T-helper 1 cell treated with Interleukin-12 subunit alpha and Interleukin-12 subunit beta and Interleukin-4 antibody, amounts not matched to agents 30 ng/mL and 1 ng/mL, for 36 hours (primary cell): ENCODE data around the gene PRAMEF12. TPM values are rescaled to one million over a fixed set of nuclear protein-coding genes. Genes with fewer than 3 reads are reported as not detected.
"Not testable (repeated sequence)": the region's sequence is repeated elsewhere in the genome, so short reads cannot be mapped to it uniquely, and the experiment has no call there.

Experiments
- intact Hi-C: fragments of 100-400 bp; cut with micrococcal nuclease; formaldehyde crosslinking; loops from one replicate; pipeline ENCODE4 v1.15.1; 2024
- total RNA-seq: library from RNA; stranded (reverse); gene quantifications from 2 replicates; pipeline ENCODE4 v1.2.3, GENCODE V29; 2022

PRAMEF12 gene
- total RNA-seq, result not detected in 2 replicates

DNA sequence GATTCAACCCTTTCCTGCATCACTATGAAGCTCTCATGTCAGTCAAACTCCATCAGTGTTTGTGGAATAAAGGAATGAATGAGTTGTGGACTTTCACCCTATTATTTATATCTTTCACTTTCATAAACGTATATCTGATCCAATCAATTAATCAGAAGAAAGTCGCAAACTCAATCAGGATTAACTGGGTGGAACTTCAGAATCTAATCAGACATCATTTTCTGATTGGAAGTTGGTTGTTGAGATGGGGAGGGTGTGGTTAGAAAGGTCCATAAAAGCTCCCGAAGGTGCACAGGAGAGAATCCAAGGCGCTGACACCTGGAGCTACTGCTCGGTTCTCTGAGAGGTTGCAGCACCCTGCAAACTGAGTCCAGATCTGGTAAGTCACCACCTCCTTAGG, at the start of gene PRAMEF12:
TSS of gene PRAMEF12 (plus strand) at position 301 of the 400 bp plus-strand sequence. CDS start 1,130 bp downstream, outside the sequence.
- intact Hi-C loops, result no loop called here

DNA sequence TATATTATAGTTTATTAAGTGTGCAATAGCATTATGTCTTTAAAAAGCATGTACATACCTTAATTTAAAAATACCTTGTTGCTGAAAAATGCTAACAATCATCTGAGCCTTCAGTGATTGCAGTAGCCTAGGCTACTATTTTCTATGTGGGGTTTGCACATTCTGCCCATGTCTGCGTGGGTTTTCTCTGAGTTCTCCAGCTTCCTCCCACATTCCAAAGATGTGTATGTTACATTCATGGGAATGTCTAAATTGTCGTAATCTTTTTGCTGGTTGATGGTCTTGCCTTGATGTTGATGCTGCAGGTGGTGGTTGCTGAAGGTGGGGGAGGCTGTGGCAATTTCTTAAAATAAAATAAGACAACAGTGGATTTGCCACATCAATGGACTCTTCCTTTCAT, 45.1 kb upstream of the PRAMEF12 start:
- intact Hi-C loops, result no loop called here

- intact Hi-C loops, result no loop called here
Observed at GRCh38 chr1:12730156-12730555, 43.4 kb upstream of the PRAMEF12 start.

- intact Hi-C loops, result not testable (repeated sequence)
Observed at GRCh38 chr1:12731084-12731483, 42.5 kb upstream of the PRAMEF12 start.

GRCh38 chr1:12734651-12735050, 38.9 kb upstream of the PRAMEF12 start:
- intact Hi-C loops, result no loop called here

DNA sequence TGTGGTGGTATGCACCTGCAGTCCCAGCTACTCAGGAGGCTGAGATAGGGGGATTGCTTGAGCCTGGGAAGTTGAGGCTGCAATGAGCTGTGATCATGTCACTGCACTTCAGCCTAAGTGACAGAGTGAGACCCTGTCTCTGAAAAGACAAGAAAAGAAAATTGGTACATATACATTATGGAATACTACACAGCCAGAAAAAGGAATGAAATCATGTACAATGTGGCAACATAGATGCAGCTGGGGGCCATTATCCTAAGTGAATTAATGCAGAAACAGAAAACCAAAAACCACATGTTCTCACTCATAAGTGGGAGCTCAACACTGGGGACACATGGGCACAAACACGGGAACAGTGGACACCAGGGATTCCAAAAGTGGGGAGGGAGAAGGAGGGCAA, 34.6 kb upstream of the PRAMEF12 start:
- intact Hi-C loops, result no loop called here

DNA sequence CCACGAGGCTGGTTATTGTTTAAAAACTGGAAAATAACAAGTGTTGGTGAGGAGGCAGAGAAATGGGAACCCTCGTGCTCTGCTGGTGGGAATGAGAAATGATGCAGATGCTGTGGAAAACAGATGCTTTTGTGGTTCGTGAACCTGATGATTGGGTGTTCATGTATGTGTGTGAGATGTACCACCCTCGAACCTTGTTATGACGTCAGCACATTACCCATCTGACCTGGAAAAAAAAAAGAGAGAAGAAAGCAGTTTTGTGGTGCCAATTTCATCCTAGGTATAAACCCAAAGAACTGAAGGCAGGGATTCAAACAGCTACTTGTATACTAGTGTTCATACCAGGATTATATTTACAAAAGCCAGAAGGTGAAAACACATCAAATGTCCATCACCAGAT, 33.9 kb upstream of the PRAMEF12 start:
- intact Hi-C loops, result no loop called here

GRCh38 chr1:12741946-12742345, 31.6 kb upstream of the PRAMEF12 start:
- intact Hi-C loops, result no loop called here

DNA sequence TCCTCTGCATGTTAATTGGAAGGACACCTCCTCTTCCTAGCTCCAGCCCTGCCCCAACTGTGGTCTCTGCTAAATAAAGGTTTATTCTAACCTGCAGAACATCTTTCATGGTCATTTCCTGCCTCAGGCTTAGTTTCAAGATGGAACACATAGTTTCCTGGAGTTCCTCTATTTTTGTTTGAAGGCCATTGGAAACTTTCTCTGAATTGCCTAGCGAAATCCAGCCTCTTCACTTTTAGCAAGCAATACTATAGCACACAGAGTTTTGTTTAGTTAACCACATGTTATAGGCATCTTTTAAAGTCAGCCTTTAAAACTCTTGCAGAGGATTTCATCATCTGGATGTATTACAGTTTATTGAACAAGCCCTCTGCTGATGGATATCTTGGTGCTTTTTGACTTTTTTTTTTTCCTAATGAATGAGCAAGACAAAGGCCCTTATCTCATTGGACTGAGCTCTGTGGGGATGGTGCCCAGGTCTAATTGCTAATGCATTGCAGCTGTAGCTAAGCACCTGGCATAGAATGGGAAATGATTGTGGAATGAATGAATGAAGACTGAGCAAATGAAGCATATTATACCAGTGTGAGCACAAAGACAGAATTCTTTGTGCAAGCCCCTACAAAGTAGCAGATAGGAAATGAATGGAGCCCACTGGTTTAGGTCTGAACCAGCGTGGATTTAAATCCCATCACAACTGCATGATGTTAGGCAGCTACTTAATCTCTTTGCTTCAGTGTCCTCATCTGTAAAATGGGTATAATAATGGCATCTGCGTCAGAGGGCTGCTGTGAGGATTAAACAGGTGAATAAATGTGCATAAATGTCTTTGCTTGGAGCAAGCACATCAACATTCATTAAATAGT, 28.2 kb upstream of the PRAMEF12 start:
- intact Hi-C loops, result no loop called here

- intact Hi-C loops, result no loop called here
Observed at GRCh38 chr1:12745992-12746323, 27.6 kb upstream of the PRAMEF12 start, which contains the start of gene CFAP107. TSS of gene CFAP107 (plus strand) at chr1:12746200. CDS start at chr1:12746431, 231 bp downstream.

DNA sequence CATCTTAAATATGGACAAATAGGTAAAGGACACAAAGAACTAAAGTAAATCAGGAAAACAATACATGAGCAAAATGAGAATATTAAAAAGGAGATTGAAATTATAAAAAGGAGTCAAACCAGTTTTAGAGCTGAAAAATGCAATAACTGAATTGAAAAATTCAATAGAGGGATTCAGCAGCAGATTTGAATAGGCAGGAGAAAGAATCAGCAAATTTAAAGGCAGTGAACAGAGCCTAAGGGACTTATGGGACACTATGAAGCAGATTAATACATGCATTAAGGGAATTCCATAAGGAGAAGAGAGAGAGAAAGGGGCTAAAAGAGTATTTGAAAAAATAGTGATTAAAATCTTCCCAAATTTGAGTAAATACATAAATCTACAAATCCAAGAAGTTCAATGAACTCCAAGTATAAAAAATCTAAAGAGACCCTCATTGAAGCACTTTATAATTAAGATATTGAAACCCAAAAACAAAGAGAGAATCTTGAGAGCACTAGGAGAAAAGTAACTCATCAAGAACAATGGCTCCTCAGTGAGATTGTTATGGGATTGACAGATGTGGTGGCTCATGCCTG, 24.7 kb upstream of the PRAMEF12 start:
- intact Hi-C loops, result no loop called here

- intact Hi-C loops, result no loop called here
Observed at GRCh38 chr1:12754738-12755137, 18.8 kb upstream of the PRAMEF12 start.

DNA sequence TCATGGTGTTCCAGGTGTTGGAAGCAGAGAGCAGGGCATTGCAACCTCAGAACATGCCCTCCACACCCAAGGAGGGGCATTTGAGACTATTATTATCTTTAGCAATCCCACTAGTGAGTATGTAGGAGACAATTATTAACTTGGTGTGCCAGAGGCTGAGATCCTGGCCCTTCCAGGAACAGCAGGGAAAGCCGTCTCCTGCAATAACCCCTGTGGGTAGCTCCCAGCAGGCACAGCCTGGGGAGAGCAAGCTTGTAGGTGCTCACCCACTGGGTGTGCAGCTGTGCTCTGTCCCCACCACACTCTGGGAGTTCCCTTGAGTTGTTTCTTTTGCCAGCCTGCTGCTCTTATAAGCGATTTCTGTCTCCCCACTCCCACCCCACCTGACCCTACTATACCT, 17.3 kb upstream of the PRAMEF12 start:
- intact Hi-C loops, result no loop called here

GRCh38 chr1:12756768-12757413, 16.6 kb upstream of the PRAMEF12 start:
- intact Hi-C loops, result no loop called here

- intact Hi-C loops, result no loop called here
Observed at GRCh38 chr1:12757836-12758235, 15.7 kb upstream of the PRAMEF12 start.

GRCh38 chr1:12760256-12760795, 13.2 kb upstream of the PRAMEF12 start:
- intact Hi-C loops, result no loop called here

DNA sequence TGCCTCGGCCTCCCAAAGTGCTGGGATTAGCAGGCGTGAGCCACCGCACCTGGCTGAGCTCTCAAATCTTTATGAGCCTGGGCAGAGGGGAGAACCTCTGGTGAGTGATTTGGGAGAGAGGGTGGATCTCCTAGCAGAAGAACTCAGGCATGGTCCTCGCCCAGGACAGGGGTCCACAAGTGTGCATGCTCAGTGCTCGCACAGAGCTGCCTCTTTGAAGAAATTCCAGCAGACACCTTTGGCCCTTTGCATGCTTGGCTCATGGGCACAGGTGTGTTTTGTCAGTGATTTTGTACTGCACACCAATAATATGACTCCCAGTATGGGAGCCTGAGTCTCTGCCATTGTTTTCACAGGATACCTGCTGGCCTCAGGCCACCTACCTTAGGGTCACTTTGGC, 11.8 kb upstream of the PRAMEF12 start:
- intact Hi-C loops, result no loop called here

DNA sequence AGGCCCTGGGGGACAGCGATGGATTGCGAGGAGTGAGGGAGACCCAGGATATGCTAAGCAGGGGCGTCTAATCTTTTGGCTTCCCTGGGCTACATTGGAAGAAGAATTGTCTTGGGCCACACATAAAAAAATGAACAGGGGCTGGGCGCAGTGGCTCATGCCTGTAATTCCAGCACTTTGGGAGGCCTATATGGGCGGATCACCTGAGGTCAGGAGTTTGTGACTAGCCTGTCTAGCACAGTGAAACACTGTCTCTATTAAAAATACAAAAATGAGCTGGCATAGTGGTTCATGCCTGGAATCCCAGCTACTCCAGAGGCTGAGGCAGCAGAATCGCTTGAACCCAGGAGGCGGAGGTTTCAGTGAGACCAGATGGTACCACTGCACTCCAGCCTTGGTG, 10.8 kb upstream of the PRAMEF12 start:
- intact Hi-C loops, result no loop called here

DNA sequence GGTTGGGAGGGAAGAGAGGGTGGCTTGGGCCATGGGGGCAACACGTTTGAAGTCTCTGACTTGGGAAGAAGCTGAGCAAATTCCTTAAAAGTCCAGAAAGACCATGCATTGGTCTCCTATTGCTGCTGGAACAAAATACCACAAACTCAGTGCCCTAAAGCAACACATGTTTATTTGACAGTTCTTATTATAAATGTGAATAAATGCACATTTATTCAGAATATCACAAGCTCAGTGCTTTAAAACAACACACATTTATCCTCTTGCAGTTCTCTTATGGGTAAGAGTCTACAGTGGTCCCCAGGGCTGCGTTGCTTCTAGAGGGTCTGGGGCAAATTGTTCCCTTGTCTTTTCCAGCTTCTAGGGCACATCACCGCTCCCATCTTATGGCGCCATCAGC, 10.1 kb upstream of the PRAMEF12 start:
- intact Hi-C loops, result no loop called here

DNA sequence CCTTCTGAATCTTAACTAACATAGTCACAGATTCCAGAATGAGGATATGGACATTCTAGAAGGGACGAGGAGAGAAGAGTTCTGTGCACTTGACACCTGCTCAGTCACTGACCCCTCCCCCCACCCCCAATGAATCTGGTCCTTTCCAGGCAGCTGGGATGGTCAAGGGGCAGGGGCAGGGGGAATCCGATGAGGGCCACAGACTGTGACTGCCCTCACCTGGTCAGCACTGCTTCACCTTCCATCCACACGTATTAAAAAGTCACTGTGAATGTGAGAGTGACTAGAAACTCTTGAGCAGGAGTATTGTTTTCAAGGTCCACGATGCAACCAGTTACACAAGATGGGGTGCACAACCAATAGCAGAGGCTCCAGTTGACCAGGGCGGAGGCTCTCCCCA, 9.5 kb upstream of the PRAMEF12 start:
- intact Hi-C loops, result no loop called here

DNA sequence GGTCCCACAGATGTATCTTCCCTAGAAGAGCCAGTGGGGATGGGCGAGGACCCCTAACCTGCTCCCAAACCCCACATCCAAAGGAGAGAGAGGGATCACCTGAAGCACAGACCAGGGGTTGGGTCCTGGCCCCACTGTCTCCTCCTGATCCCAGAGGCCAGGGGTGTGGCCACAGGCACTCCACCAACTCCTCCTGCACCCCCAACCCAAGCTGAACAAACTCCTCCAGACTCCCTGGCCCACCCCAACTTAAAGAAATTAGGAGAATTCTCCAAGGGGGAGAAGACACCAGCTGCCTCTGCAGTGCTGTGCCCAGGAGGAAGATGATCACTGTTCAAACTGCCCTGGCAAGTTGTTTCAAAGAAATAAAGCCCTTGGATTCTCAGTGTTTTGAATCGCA, 4.5 kb upstream of the PRAMEF12 start:
- intact Hi-C loops, result no loop called here

- intact Hi-C loops, result no loop called here
Observed at GRCh38 chr1:12769976-12770505, 3.5 kb upstream of the PRAMEF12 start.
